SK-N-SH (cell line): ENCODE data around the gene SYNE1. TPM values are rescaled to one million over a fixed set of nuclear protein-coding genes. Genes with fewer than 3 reads are reported as not detected.

Experiments used
- CTCF ChIA-PET: fragments of 300-600, 350-600 bp; formaldehyde crosslinking; extraction: SDS; loops from one replicate; lab custom pipeline; 2021; lab: Yijun Ruan, JAX
- POLR2A ChIA-PET: fragments of 350-600 bp; sonication (Branson Sonifier 250); formaldehyde crosslinking; extraction: SDS; loops from one replicate; lab custom pipeline; 2020; ENCODE audit warnings: antibody characterized with exemption, inconsistent platforms; lab: Yijun Ruan, JAX
- DNase-seq: peaks from one replicate; pipeline ENCODE4 v3.0.0; 2012
- H2AFZ ChIP-seq: fragments of 200-600 bp; sonication (generic); 2 replicates; pipeline ENCODE4 v1.8.1; 2016; ENCODE audit warnings: antibody characterized with exemption, mild to moderate bottlenecking, low read depth
- H3F3A ChIP-seq: fragments of 200-600 bp; sonication (generic); replicated peaks from 2 replicates; pipeline ENCODE3; 2016; ENCODE audit warnings: antibody characterized with exemption, mild to moderate bottlenecking; ENCODE audit not compliant: insufficient read depth
- H3K27ac ChIP-seq, 2 experiments: fragments of 200-500 bp in 1 of 2; fragments of 200-600 bp in 1 of 2; sonication (Bioruptor generic) in 1 of 2; sonication (generic), shearing (Covaris generic) in 1 of 2; 2 replicates each; pipeline versions ENCODE4 v1.5.1 to v1.6.1; 2014 to 2016; ENCODE audit warnings: low read depth in 2 of 2, inconsistent platforms in 1 of 2, low read length in 1 of 2, mild to moderate bottlenecking in 1 of 2, mixed read lengths in 1 of 2
- H3K27me3 ChIP-seq: fragments of 200-600 bp; sonication (generic), shearing (Covaris generic); 2 replicates; pipeline ENCODE4 v1.6.1; 2016; ENCODE audit warnings: mixed run types; ENCODE audit not compliant: insufficient read depth
- H3K36me3 ChIP-seq, 2 experiments: fragments of 200-500 bp in 1 of 2; fragments of 200-600 bp in 1 of 2; sonication (Bioruptor generic) in 1 of 2; sonication (generic) in 1 of 2; replicated peaks in 1 of 2; 2 replicates each; pipeline versions ENCODE3 to v1.5.1; 2014 to 2016; ENCODE audit warnings: low read length in 1 of 2, mild to moderate bottlenecking in 1 of 2; ENCODE audit not compliant: insufficient read depth in 2 of 2, control insufficient read depth in 1 of 2
- H3K4me1 ChIP-seq, 2 experiments: fragments of 200-500 bp in 1 of 2; fragments of 200-600 bp in 1 of 2; sonication (Bioruptor generic) in 1 of 2; sonication (generic), shearing (Covaris generic) in 1 of 2; 2 replicates each; pipeline versions ENCODE4 v1.5.1 to v1.6.1; 2014 to 2016; ENCODE audit warnings: low read depth in 1 of 2, low read length in 1 of 2, mixed run types in 1 of 2; ENCODE audit not compliant: insufficient read depth in 2 of 2, control insufficient read depth in 1 of 2
- H3K4me2 ChIP-seq: fragments of 200-600 bp; sonication (generic), shearing (Covaris generic); 2 replicates; pipeline ENCODE4 v1.6.1; 2017; ENCODE audit warnings: mixed run types
- H3K4me3 ChIP-seq, 2 experiments: fragments of 200-500 bp in 1 of 2; fragments of 200-600 bp in 1 of 2; sonication (Bioruptor generic) in 1 of 2; sonication (generic), shearing (Covaris generic) in 1 of 2; 2 replicates each; pipeline versions ENCODE4 v1.5.1 to v1.8.1; 2014 to 2016; ENCODE audit warnings: low read depth in 2 of 2, inconsistent platforms in 1 of 2, low read length in 1 of 2, mild to moderate bottlenecking in 1 of 2, mixed read lengths in 1 of 2, moderate library complexity in 1 of 2
- H3K79me2 ChIP-seq: fragments of 200-600 bp; sonication (generic); 2 replicates; pipeline ENCODE4 v1.8.1; 2017; ENCODE audit warnings: mild to moderate bottlenecking; ENCODE audit not compliant: insufficient read depth
- H3K9ac ChIP-seq: fragments of 200-600 bp; sonication (generic); 2 replicates; pipeline ENCODE4 v1.6.1; 2017; ENCODE audit warnings: mixed run types
- H3K9me2 ChIP-seq: fragments of 200-600 bp; sonication (generic); 2 replicates; pipeline ENCODE4 v1.6.1; 2017; ENCODE audit warnings: mixed run types
- H3K9me3 ChIP-seq: fragments of 200-600 bp; sonication (generic); 2 replicates; pipeline ENCODE4 v1.6.1; 2017; ENCODE audit warnings: mixed run types, mild to moderate bottlenecking, moderate library complexity
- H4K20me1 ChIP-seq: fragments of 200-600 bp; sonication (generic); 2 replicates; pipeline ENCODE4 v1.6.1; 2017; ENCODE audit warnings: mild to moderate bottlenecking, mixed run types; ENCODE audit not compliant: insufficient read depth
- CHD2 ChIP-seq: fragments of 150-350 bp; IDR thresholded peaks from 2 replicates; pipeline ENCODE4 v1.6.1; 2018; ENCODE audit warnings: low read length; ENCODE audit not compliant: partially characterized antibody
- ELF1 ChIP-seq: IDR thresholded peaks from 2 replicates; pipeline ENCODE4 v1.4.0; 2012
- EP300 ChIP-seq, 2 experiments: IDR thresholded peaks; 2 replicates each; pipeline versions ENCODE4 v1.4.0 to v1.6.1; 2012; ENCODE audit warnings: borderline replicate concordance in 1 of 2, low read depth in 1 of 2, low read length in 1 of 2
- EZH2phosphoT487 ChIP-seq: fragments of 200-600 bp; sonication (generic); IDR thresholded peaks from 2 replicates; pipeline ENCODE4 v1.6.1; 2017; ENCODE audit warnings: low read depth, mixed run types, mild to moderate bottlenecking, antibody characterized with exemption, moderate library complexity, borderline replicate concordance
- FOXJ3 ChIP-seq: sonication (generic); formaldehyde crosslinking; IDR thresholded peaks from 2 replicates; pipeline ENCODE4 v1.5.1; 2020; ENCODE audit warnings: mild to moderate bottlenecking, missing genetic modification reagents
- IRF3 ChIP-seq: fragments of 150-350 bp; IDR thresholded peaks from 2 replicates; pipeline ENCODE4 v1.6.1; 2016; ENCODE audit warnings: mild to moderate bottlenecking, low read depth, low read length
- JUND ChIP-seq: IDR thresholded peaks from 2 replicates; pipeline ENCODE4 v1.4.0; 2012
- MXI1 ChIP-seq: IDR thresholded peaks from 2 replicates; pipeline ENCODE4 v1.6.1; 2012; ENCODE audit warnings: mild to moderate bottlenecking, low read depth, low read length, improper control_type of control experiment
- NFIC ChIP-seq: IDR thresholded peaks from 2 replicates; pipeline ENCODE4 v1.4.0; 2012; ENCODE audit warnings: borderline replicate concordance
- NRF1 ChIP-seq: IDR thresholded peaks from 2 replicates; pipeline ENCODE4 v1.6.1; 2012; ENCODE audit warnings: low read depth, mild to moderate bottlenecking, low read length
- POLR2AphosphoS5 ChIP-seq: IDR thresholded peaks from 2 replicates; pipeline ENCODE4 v1.6.1; 2012; ENCODE audit warnings: low read depth, low read length
- RAD21 ChIP-seq: IDR thresholded peaks from 2 replicates; pipeline ENCODE4 v1.6.1; 2012; ENCODE audit warnings: mild to moderate bottlenecking, low read length
- RCOR1 ChIP-seq: fragments of 150-350 bp; IDR thresholded peaks from 2 replicates; pipeline ENCODE4 v1.6.1; 2017; ENCODE audit warnings: antibody characterized with exemption, low read length
- RXRA ChIP-seq: IDR thresholded peaks from 2 replicates; pipeline ENCODE4 v1.4.0; 2012; ENCODE audit warnings: low read depth, mild to moderate bottlenecking, borderline replicate concordance
- SMC3 ChIP-seq: IDR thresholded peaks from 2 replicates; pipeline ENCODE4 v1.6.1; 2012; ENCODE audit warnings: low read depth, low read length, improper control_type of control experiment
- TCF12 ChIP-seq: IDR thresholded peaks from 2 replicates; pipeline ENCODE4 v1.4.0; 2012
- TEAD4 ChIP-seq: IDR thresholded peaks from 2 replicates; pipeline ENCODE4 v1.4.0; 2012; ENCODE audit warnings: mild to moderate bottlenecking, borderline replicate concordance; ENCODE audit not compliant: insufficient read depth
- YY1 ChIP-seq: IDR thresholded peaks from 2 replicates; pipeline ENCODE4 v1.4.0; 2012; ENCODE audit warnings: low read depth, mild to moderate bottlenecking
- WGBS: methylation state at CpG from one replicate; pipeline ENCODE4 v1.1.6; 2017; ENCODE audit warnings: low lambda C conversion rate; 5-methylcytosine and 5-hydroxymethylcytosine counted together
- polyA plus RNA-seq, 3 experiments: library from polyadenylated mRNA; depleted of rRNA; stranded (reverse); fragments of >200 nt; gene quantifications; 2 replicates each; pipeline ENCODE4 v1.2.3, GENCODE V29; 2012
- TF ChIP-seq, protein P1 (sequence below): IDR thresholded peaks from 2 replicates; pipeline ENCODE4 v1.4.0; 2012; ENCODE audit warnings: low read depth, borderline replicate concordance
- TF ChIP-seq, protein P2 (sequence below): IDR thresholded peaks from 2 replicates; pipeline ENCODE4; 2012
- TF ChIP-seq, protein P3 (sequence below): fragments of 200-600 bp; sonication (generic); IDR thresholded peaks from 2 replicates; pipeline ENCODE4 v1.6.1; 2017; ENCODE audit warnings: antibody characterized with exemption, mild to moderate bottlenecking, moderate library complexity

The SYNE1 gene
- polyA plus RNA-seq, 1 of the 3 experiments (the other 2 are of a cell fraction) = 31.1 TPM

DNA sequence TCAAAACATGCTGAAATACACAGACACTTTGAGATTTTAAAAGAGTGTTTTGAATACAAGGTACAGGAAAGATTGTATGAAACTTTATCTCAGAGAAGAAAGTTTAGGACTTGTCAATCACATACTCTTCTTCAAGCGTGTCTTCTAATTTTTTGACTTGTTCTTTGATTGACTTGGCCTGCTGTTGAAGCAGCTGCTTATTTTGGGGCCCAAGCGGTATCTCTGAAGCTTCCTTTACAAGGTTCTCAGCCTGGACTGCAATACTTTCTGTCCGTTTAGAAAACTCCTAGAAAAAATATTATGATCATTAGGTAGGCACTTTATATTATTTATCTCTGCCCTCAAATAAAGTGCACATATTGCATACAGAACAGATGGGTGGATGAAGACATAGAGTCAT, 201.3 kb downstream of the SYNE1 start:
- no peak for DNase-seq
- H3F3A ChIP-seq = no peaks in the 10 kb centered on the region
- peaks cover 7 to 35% of the 10 kb centered on the region in 2 experiments for H3K36me3 ChIP-seq
- no peak overlapping the region for H3K4me3 ChIP-seq
- H3K27me3 ChIP-seq = no peaks in the 10 kb centered on the region
- TF ChIP-seq NRF1 (no peak), RXRA (no peak), CHD2 (no peak), JUND (no peak), ELF1 (no peak), POLR2AphosphoS5 (no peak), IRF3 (no peak), RCOR1 (no peak), SMC3 (no peak), MXI1 (no peak), RAD21 (no peak), NFIC (no peak), EP300 (IDR thresholded peaks at IDR 0.05; ENCODE audit: borderline replicate concordance in 1 of 2, low read depth in 1 of 2, low read length in 1 of 2) (no peak), EZH2phosphoT487 (no peak), TEAD4 (no peak), YY1 (no peak), TCF12 (no peak)
- TF ChIP-seq, protein P1, sequence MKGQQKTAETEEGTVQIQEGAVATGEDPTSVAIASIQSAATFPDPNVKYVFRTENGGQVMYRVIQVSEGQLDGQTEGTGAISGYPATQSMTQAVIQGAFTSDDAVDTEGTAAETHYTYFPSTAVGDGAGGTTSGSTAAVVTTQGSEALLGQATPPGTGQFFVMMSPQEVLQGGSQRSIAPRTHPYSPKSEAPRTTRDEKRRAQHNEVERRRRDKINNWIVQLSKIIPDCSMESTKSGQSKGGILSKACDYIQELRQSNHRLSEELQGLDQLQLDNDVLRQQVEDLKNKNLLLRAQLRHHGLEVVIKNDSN = no peak
- TF ChIP-seq, protein P2, sequence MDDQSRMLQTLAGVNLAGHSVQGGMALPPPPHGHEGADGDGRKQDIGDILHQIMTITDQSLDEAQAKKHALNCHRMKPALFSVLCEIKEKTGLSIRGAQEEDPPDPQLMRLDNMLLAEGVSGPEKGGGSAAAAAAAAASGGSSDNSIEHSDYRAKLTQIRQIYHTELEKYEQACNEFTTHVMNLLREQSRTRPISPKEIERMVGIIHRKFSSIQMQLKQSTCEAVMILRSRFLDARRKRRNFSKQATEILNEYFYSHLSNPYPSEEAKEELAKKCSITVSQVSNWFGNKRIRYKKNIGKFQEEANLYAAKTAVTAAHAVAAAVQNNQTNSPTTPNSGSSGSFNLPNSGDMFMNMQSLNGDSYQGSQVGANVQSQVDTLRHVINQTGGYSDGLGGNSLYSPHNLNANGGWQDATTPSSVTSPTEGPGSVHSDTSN = no peak
- H3K9ac ChIP-seq = no peak overlapping the region
- CTCF ChIA-PET = interaction anchor here (1.5 kb wide), 1 partner anchor 13 kb away, joined by 4 read pairs; no protein-coding TSS in a partner anchor
- POLR2A ChIA-PET = no interaction called here
- H4K20me1 ChIP-seq = no peaks in the 10 kb centered on the region
- 75% methylated on average over 3 of the region's 3 CpGs for WGBS
- H3K79me2 ChIP-seq = no peaks in the 10 kb centered on the region
- no peak overlapping the region for H3K4me2 ChIP-seq
- H2AFZ ChIP-seq = no peak overlapping the region
- no peaks in the 10 kb centered on the region for H3K9me2 ChIP-seq
- H3K27ac ChIP-seq = no peak overlapping the region
- H3K9me3 ChIP-seq = no peaks in the 10 kb centered on the region
- no peaks in the 10 kb centered on the region for H3K4me1 ChIP-seq

GRCh38 chr6:152432758-152433157, 204.4 kb downstream of the SYNE1 start:
- Histone ChIP-seq H3F3A (no peaks in the 10 kb centered on the region), H3K9ac (no peak overlapping the region), H3K9me3 (no peaks in the 10 kb centered on the region), H3K4me2 (no peak overlapping the region), H3K4me1 (no peaks in the 10 kb centered on the region), H3K27ac (no peak overlapping the region), H3K79me2 (no peaks in the 10 kb centered on the region), H3K9me2 (no peaks in the 10 kb centered on the region), H2AFZ (no peak overlapping the region), H4K20me1 (no peaks in the 10 kb centered on the region), H3K4me3 (no peak overlapping the region), H3K36me3 (peaks cover 7 to 28% of the 10 kb centered on the region in 2 experiments), H3K27me3 (no peaks in the 10 kb centered on the region)
- POLR2A ChIA-PET = no interaction called here
- no peak for DNase-seq
- 82% methylated on average over 2 of the region's 2 CpGs for WGBS
- CTCF ChIA-PET = no interaction called here
- TF ChIP-seq FOXJ3 (CRISPR knock-in tag) (no peak), POLR2AphosphoS5 (no peak), NRF1 (no peak), RAD21 (no peak), MXI1 (no peak)
- TF ChIP-seq, protein P3, sequence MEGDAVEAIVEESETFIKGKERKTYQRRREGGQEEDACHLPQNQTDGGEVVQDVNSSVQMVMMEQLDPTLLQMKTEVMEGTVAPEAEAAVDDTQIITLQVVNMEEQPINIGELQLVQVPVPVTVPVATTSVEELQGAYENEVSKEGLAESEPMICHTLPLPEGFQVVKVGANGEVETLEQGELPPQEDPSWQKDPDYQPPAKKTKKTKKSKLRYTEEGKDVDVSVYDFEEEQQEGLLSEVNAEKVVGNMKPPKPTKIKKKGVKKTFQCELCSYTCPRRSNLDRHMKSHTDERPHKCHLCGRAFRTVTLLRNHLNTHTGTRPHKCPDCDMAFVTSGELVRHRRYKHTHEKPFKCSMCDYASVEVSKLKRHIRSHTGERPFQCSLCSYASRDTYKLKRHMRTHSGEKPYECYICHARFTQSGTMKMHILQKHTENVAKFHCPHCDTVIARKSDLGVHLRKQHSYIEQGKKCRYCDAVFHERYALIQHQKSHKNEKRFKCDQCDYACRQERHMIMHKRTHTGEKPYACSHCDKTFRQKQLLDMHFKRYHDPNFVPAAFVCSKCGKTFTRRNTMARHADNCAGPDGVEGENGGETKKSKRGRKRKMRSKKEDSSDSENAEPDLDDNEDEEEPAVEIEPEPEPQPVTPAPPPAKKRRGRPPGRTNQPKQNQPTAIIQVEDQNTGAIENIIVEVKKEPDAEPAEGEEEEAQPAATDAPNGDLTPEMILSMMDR = no peak
- TF ChIP-seq, protein P1 = no peak
- TF ChIP-seq, protein P2 = no peak
